NCI-H510A (cell line): ENCODE data around the gene TSC22D2.
"Not testable (repeated sequence)": the region's sequence is repeated elsewhere in the genome, so short reads cannot be mapped to it uniquely, and the experiment has no call there.

ENCODE experiments used
- DNase-seq: peaks from one replicate; lab custom pipeline; 2025; lab: John Stamatoyannopoulos, UW

The TSC22D2 gene

GRCh38 chr3:150490277-150490986, 82.3 kb downstream of the TSC22D2 start:
- DNase-seq: no peak

GRCh38 chr3:150494411-150494977, 86.4 kb downstream of the TSC22D2 start:
- no peak for DNase-seq

DNA sequence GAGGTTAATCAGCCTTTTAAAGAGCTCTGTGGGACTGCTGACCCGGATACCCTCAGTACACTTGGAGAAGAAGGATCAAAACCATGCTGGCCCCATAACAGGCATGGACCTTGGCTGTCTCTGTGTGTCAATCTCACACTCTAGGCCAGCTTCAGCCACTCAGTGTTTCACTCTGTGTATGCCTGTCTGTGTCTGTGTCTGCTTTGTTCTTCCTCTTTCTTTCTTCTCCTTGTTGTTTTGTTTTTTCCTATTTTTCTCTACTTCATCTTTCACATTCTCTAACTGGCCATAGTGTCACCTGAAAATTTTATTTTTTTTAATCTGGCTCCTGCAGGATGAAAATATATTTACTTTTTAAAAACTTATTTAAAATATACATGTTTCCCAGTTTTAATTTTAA, 87.1 kb downstream of the TSC22D2 start:
- DNase-seq: no peak

GRCh38 chr3:150495563-150496168, 87.6 kb downstream of the TSC22D2 start:
- no peak for DNase-seq

GRCh38 chr3:150497956-150498355, 89.9 kb downstream of the TSC22D2 start:
- DNase-seq: no peak

- not testable (repeated sequence) for DNase-seq
These were observed 92.9 kb downstream of the TSC22D2 start for GRCh38 chr3:150500960-150501359.

DNA sequence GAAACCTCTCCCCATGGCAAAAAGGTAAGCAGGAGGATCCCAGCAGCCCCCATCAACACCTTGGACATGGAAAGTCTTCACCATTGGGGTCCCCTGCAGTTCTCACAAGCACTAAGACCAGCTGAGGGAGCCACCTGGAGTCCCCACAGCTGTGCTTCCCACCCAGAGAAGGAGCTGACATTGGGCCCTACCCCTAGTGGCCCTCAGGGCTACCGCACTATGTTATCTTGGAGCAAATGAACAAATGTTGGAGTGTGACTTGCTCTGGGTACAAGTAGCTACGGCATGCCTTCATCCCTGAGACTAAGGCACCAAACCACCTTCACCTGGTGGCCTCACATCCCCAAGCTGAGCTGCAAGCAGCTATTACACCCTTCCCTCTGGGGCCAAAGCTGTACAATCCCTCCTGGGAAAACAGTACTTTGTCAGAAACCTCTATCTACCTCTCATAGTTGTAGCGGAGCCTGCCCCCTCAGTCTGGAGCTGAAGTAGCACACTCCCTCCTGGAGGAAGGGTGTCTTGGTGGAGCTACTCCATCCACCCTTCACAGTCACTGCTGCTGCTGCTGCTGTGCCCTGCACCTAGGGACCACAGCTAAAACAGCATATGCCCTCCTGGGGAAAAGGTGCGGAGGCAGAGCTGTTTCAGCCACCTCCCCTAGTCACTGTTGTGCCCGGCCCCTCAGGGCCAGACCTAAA, 95.5 kb downstream of the TSC22D2 start:
- DNase-seq: no peak

DNA sequence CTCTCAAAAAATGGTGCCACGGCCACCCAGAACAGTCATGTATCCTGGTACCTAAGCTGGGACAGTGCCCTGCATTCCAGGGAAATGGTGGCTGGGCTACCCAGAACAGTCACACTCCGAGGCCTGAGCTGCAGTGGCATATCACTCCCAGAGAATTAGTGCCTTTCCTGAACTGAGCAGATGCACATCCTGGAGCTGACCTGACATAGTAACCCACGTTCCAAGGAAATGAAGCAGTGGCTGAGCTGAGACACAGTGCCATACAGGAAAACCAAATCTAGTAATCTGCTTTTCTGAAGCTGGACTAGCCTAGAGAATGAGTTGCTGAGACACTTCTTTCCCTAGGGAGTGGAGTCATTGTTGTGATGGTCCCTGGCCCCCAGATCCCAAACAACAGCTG, 96.4 kb downstream of the TSC22D2 start:
- DNase-seq: no peak

DNA sequence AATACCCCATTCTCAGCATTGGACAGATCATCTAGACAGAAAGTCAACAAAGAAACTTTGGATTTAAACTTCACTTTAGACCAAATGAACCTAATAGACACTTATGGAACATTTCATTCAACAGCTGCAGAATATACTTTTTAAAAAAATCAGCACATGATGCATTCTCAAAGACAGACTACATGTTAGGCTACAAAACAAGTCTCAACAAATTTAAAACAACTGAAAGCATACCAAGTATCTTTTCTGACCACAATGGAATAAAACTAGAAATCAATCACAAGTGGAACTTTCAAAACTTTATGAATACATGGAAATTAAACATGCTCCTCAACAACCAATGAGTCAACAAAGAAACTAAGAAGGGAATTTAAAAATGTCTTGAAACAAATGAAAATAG, 100.3 kb downstream of the TSC22D2 start:
- DNase-seq: no peak

- no peak for DNase-seq
These were observed 101.7 kb downstream of the TSC22D2 start for GRCh38 chr3:150509780-150510179.

DNA sequence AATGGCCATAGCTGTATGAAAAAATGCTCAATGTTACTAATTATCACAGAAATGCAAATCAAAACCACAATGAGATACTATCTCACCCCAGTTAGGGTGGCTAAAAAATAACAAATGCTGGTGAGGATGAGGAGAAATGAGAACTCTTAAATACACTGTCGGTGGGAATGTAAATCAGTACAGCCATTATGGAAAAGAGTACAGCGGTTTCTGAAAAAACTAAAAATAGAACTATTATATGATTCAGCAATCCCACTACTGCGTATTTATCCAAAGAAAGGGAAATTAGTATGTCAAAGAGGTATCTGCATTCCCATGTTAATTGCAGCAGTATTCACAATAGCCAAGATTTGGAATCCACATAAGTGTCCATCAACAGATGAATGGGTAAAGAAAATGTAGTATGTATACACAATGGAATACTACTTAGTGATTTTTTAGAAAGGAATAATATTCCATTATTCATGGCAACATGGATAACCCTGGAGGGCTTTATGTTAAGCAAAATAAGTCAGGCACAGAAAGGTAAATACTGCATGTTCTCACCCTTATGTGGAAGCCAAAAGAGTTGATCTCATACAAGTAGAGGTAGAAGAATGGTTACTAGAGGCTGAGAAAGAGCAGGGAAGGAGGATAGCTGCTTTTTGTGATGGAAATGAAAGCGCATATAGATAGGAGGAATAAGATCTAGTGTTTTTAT, 103.2 kb downstream of the TSC22D2 start:
- no peak for DNase-seq

GRCh38 chr3:150515210-150515609, 107.1 kb downstream of the TSC22D2 start:
- no peak for DNase-seq
